ENCODE results near the gene CHAT. TPM values are rescaled to one million over a fixed set of nuclear protein-coding genes. Genes with fewer than 3 reads are reported as not detected.

Gene CHAT
- total RNA-seq, 1 experiment from 2014 or later: not detected

DNA sequence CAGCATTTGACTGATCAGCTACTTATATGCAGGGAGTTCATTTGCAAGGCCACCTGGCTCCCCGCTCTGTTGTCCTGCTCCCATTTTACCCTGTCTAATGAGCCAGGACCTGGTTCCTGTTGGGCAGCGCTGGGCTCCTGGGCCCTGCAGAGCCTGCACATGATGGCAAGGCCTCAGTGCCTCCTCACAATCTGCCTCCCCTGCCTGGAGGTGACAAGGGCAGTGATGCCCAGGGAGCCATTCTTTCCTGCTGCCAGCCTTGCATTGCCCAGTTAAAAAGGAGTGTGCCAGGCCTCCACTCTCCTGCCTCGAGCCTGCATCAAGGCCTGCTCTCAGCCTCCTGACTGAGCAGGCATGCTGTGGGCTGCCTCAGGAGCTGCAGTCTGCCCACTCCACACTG, 28.5 kb downstream of the CHAT start:
- H3K9me2 ChIP-seq (ENCODE audit: insufficient read depth): no peaks in the 10 kb centered on the region
- H3K9ac ChIP-seq (ENCODE audit: low read length): no peak overlapping the region
- H3K4me2 ChIP-seq (ENCODE audit: low read length): no peak overlapping the region
- ChIA-PET RAD21 (ENCODE audit: low non-redundant PET in 1 of 2, low total read pairs in 2 of 2, uncharacterized antibody in 2 of 2, unreplicated experiment in 2 of 2) (no interaction called here), CTCF (no interaction called here), POLR2A (no interaction called here)
- H3K36me3 ChIP-seq (ENCODE audit: control insufficient read depth in 1 of 2, insufficient read depth in 2 of 2, low read length in 2 of 2): no peaks in the 10 kb centered on the region
- no peak for DNase-seq (ENCODE audit: low read depth, low spot score)
- H3K79me2 ChIP-seq (ENCODE audit: insufficient read depth, low read length): no peaks in the 10 kb centered on the region
- H3K27me3 ChIP-seq (ENCODE audit: insufficient read depth, low read length): peaks cover 34% of the 10 kb centered on the region
- no TSS peak for BruUV-seq (replicated peaks)
- no peaks in the 10 kb centered on the region for H4K20me1 ChIP-seq (ENCODE audit: insufficient read depth)
- ATAC-seq: no peak
- no peak overlapping the region for H3K27ac ChIP-seq (ENCODE audit: low read depth, low read length)
- intact Hi-C loops (cut with micrococcal nuclease): no loop called here
- no peak overlapping the region for H2AFZ ChIP-seq (ENCODE audit: low read depth, low read length, poor library complexity, severe bottlenecking)
- TF ChIP-seq ZNF274 (IDR thresholded peaks at IDR 0.05; ENCODE audit: low read depth, low read length) (no peak), POLR2A (IDR thresholded peaks at IDR 0.05; ENCODE audit: borderline replicate concordance, extremely low read depth, insufficient read depth, insufficient read length) (no peak), JUND (IDR thresholded peaks at IDR 0.05) (no peak), EZH2 (IDR thresholded peaks at IDR 0.05) (no peak), EGR1 (IDR thresholded peaks at IDR 0.05; ENCODE audit: low read depth) (no peak), ELF1 (IDR thresholded peaks at IDR 0.05; ENCODE audit: borderline replicate concordance, low read depth) (no peak), SRF (IDR thresholded peaks at IDR 0.05; ENCODE audit: low read depth) (no peak), FOSL1 (IDR thresholded peaks at IDR 0.05; ENCODE audit: low read depth) (no peak)
- TF ChIP-seq, protein P1, sequence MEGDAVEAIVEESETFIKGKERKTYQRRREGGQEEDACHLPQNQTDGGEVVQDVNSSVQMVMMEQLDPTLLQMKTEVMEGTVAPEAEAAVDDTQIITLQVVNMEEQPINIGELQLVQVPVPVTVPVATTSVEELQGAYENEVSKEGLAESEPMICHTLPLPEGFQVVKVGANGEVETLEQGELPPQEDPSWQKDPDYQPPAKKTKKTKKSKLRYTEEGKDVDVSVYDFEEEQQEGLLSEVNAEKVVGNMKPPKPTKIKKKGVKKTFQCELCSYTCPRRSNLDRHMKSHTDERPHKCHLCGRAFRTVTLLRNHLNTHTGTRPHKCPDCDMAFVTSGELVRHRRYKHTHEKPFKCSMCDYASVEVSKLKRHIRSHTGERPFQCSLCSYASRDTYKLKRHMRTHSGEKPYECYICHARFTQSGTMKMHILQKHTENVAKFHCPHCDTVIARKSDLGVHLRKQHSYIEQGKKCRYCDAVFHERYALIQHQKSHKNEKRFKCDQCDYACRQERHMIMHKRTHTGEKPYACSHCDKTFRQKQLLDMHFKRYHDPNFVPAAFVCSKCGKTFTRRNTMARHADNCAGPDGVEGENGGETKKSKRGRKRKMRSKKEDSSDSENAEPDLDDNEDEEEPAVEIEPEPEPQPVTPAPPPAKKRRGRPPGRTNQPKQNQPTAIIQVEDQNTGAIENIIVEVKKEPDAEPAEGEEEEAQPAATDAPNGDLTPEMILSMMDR (IDR thresholded peaks at IDR 0.05 in 2 of 3, conservative IDR thresholded peaks at IDR 0.05 in 1 of 3; ENCODE audit: borderline replicate concordance in 1 of 3, insufficient read depth in 1 of 3, low read depth in 2 of 3, low read length in 2 of 3): no peak
- TF ChIP-seq, protein P2, sequence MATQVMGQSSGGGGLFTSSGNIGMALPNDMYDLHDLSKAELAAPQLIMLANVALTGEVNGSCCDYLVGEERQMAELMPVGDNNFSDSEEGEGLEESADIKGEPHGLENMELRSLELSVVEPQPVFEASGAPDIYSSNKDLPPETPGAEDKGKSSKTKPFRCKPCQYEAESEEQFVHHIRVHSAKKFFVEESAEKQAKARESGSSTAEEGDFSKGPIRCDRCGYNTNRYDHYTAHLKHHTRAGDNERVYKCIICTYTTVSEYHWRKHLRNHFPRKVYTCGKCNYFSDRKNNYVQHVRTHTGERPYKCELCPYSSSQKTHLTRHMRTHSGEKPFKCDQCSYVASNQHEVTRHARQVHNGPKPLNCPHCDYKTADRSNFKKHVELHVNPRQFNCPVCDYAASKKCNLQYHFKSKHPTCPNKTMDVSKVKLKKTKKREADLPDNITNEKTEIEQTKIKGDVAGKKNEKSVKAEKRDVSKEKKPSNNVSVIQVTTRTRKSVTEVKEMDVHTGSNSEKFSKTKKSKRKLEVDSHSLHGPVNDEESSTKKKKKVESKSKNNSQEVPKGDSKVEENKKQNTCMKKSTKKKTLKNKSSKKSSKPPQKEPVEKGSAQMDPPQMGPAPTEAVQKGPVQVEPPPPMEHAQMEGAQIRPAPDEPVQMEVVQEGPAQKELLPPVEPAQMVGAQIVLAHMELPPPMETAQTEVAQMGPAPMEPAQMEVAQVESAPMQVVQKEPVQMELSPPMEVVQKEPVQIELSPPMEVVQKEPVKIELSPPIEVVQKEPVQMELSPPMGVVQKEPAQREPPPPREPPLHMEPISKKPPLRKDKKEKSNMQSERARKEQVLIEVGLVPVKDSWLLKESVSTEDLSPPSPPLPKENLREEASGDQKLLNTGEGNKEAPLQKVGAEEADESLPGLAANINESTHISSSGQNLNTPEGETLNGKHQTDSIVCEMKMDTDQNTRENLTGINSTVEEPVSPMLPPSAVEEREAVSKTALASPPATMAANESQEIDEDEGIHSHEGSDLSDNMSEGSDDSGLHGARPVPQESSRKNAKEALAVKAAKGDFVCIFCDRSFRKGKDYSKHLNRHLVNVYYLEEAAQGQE (IDR thresholded peaks at IDR 0.05; ENCODE audit: low read depth): no peak
- TF ChIP-seq, protein P3, sequence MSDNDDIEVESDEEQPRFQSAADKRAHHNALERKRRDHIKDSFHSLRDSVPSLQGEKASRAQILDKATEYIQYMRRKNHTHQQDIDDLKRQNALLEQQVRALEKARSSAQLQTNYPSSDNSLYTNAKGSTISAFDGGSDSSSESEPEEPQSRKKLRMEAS (IDR thresholded peaks at IDR 0.05): no peak
- H3K4me3 ChIP-seq (replicated peaks in 1 of 2; ENCODE audit: low read depth in 1 of 2, low read length in 2 of 2): no peak overlapping the region
- H3K4me1 ChIP-seq (ENCODE audit: control insufficient read depth in 1 of 2, insufficient read depth in 2 of 2, low read length in 2 of 2): no peaks in the 10 kb centered on the region
- H3K9me3 ChIP-seq (ENCODE audit: control insufficient read depth in 1 of 2, insufficient read depth in 1 of 2, low read depth in 1 of 2, low read length in 2 of 2): no peaks in the 10 kb centered on the region

All from HCT116 (cell line).